NCI-H510A (cell line): ENCODE results near the gene RHOF.
A peak's percentile ranks its signal among the peaks of the same experiment; 100 is the strongest.

Experiments used
- DNase-seq: peaks from one replicate; lab custom pipeline; 2025; lab: John Stamatoyannopoulos, UW

Gene RHOF

GRCh38 chr12:121819212-121819949 is 25.9 kb upstream of the RHOF start:
- DNase-seq: no peak

- no peak for DNase-seq
Measured at GRCh38 chr12:121817648-121818043, 24.2 kb upstream of the RHOF start.

DNA sequence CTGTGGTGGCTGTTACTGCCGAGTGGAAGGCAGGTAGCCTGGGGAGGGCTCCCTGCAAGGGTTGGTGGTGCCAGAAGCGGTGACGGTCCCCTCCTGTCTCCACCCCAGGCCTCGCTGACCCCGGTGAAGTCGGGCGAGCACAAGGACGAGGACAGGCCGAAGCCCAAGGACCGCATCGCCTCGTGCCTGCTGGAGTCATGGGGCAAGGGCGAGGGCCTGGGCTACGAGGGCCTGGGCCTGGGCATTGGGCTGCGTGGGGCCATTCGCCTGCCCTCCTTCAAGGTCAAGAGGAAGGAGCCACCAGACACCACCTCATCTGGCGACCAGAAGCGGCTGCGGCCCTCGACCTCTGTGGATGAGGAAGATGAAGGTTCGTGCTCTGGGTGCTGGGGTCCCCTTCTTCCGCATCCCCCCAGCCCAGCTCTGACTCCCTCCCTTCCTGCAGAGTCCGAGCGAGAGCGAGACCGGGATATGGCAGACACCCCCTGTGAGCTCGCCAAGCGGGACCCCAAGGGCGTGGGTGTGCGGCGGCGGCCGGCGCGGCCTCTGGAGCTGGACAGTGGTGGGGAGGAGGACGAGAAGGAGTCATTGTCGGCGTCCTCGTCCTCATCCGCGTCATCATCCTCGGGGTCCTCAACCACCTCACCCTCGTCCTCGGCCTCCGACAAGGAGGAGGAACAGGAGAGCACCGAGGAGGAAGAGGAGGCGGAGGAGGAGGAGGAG is 23.6 kb upstream of the RHOF start:
- no peak for DNase-seq

- DNase-seq: no peak
Measured at GRCh38 chr12:121815263-121815662, 21.8 kb upstream of the RHOF start.

- DNase-seq: no peak
Measured at GRCh38 chr12:121814429-121815119, 21.1 kb upstream of the RHOF start.

GRCh38 chr12:121813951-121814350 is 20.5 kb upstream of the RHOF start:
- DNase-seq: no peak

GRCh38 chr12:121812921-121813896 is 19.7 kb upstream of the RHOF start:
- no peak for DNase-seq

DNA sequence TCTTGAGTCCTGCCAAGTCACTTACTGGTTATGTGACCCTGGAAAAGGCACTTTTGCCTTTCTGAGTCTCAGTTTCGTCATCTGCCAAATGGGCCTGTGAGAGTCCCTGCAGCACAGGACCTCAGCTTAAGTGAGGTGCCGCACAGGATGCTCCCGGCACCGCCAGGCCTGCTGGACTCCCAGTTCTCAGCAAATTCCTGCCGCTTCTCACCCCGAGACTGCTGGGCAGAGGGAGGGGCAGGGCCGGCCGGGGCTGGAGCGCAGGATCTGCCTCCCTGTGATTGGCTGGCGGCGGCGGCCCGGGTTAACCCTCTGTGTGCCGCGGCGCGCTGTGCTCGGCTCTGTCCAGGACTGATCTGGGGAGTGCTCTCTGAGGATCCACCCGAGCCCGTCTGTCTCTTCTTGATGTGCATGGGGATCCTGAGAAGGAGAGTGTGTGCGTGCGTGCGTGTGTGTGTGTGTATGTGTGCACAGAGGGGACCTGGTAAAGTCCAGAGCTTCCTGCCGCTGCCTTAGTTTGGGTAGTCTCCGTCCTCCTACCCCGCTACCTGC is 18.9 kb upstream of the RHOF start:
- DNase-seq: peak; percentile 46

GRCh38 chr12:121811434-121812319 is 18.2 kb upstream of the RHOF start:
- peak; percentile 56 for DNase-seq

- DNase-seq: no peak
Measured at GRCh38 chr12:121810833-121811433, 17.4 kb upstream of the RHOF start.

GRCh38 chr12:121810234-121810817 is 16.8 kb upstream of the RHOF start:
- no peak for DNase-seq

- DNase-seq: no peak
Measured at GRCh38 chr12:121809712-121810116, 16.2 kb upstream of the RHOF start.

GRCh38 chr12:121808623-121809022 is 15.1 kb upstream of the RHOF start:
- DNase-seq: no peak

GRCh38 chr12:121807642-121808347 is 14.3 kb upstream of the RHOF start:
- DNase-seq: no peak

DNA sequence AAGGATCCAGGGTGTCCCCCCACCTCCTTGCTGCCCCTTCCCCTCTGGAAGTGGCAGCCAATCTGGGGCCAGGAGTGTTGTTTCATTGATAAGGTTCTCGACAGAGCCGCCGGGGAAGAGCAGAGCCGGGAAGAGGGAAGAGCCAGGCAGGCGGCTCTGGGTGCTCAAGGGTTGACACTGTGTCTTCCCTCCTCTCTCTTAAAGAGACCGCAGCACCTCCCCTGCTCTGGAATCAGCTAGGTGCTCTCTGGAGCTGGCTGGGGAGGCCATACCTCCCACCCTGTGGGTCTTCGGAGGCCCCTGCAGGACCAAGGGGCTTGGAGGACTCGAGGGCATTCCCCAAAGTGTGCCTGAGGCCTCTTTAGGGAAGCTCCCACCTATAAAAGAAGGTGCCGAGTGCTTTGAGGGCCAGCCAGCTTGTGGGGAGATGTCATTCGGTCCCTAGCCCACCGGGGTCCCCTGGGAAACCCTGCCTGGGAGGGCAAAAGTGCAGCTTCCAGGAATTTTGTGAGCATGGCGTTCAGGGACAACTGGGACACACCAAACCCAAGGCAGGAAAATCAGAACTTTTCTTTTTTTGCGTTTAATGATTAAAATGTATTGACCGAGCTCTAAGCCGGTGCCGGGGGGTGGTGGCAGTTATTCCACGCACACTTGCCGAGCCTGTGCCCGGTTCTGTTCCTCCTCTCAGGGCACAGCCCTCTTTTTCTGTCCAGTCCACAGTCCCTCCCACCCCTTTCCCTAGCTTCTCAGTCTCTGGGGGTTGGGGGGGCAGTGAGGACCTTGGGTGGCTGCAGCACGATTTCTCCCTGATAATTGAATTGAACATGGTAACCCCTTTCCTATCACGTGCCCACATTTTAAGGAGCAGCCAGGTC is 13.3 kb upstream of the RHOF start:
- no peak for DNase-seq

DNA sequence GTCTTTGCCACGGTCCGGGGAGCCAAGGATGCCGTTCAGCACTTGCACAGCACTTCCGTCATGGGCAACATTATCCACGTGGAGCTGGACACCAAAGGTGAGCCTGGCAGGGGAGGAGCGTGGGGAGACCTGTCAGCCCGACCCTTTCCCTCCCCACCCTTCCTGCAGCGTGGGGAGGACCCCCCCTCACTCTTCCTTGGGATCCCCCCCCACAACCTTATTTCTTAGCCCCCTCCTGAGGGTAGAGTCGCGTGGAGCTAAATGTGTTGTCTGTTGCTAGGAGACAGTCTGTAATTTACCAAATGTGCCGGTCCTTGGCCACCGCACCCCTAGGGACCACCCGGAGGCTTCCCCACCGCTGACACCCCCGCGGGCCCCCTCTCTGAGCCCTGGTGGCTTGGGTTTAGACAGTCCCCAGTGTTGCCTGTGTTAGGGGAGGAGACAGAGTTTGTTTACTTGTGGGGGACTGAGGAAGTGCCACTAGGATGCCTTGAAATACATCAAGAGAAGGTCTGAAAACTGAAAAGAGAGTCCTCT is 12.6 kb upstream of the RHOF start:
- no peak for DNase-seq

GRCh38 chr12:121805171-121806008 is 11.9 kb upstream of the RHOF start:
- no peak for DNase-seq
